GM10266 (cell line): ENCODE measurements around the gene PKN2.

Source experiments
- DNase-seq: peaks from one replicate; pipeline ENCODE4 v3.0.0; 2012; ENCODE audit errors: extremely low spot score
- TF ChIP-seq, protein P1 (sequence below): IDR thresholded peaks from 2 replicates; pipeline ENCODE4 v1.5.1; 2012; ENCODE audit warnings: mild to moderate bottlenecking, low read depth; ENCODE audit not compliant: control insufficient read depth, insufficient read depth; ENCODE audit errors: missing control alignments

PKN2 gene

DNA sequence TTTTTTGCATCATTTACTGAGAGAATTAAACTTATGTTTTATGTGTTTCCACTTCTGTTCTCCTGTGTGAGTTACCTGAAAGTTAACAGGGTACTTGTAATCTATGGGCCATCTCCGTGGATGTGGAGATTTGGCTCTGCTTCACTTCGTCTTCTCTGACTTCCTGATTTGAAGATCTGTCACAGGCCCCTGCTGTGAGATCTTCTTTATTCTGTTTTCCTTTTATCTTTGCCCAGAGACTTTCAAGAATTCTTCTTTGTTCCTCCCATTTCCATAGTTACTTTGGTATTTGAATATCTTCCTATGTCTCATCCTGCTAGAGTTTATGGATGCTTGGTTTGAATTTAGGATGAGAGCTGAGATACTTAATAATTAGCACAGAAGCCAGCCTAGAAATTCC is 35.4 kb upstream of the PKN2 start:
- TF ChIP-seq, protein P1, sequence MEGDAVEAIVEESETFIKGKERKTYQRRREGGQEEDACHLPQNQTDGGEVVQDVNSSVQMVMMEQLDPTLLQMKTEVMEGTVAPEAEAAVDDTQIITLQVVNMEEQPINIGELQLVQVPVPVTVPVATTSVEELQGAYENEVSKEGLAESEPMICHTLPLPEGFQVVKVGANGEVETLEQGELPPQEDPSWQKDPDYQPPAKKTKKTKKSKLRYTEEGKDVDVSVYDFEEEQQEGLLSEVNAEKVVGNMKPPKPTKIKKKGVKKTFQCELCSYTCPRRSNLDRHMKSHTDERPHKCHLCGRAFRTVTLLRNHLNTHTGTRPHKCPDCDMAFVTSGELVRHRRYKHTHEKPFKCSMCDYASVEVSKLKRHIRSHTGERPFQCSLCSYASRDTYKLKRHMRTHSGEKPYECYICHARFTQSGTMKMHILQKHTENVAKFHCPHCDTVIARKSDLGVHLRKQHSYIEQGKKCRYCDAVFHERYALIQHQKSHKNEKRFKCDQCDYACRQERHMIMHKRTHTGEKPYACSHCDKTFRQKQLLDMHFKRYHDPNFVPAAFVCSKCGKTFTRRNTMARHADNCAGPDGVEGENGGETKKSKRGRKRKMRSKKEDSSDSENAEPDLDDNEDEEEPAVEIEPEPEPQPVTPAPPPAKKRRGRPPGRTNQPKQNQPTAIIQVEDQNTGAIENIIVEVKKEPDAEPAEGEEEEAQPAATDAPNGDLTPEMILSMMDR = no peak
- DNase-seq = no peak

DNA sequence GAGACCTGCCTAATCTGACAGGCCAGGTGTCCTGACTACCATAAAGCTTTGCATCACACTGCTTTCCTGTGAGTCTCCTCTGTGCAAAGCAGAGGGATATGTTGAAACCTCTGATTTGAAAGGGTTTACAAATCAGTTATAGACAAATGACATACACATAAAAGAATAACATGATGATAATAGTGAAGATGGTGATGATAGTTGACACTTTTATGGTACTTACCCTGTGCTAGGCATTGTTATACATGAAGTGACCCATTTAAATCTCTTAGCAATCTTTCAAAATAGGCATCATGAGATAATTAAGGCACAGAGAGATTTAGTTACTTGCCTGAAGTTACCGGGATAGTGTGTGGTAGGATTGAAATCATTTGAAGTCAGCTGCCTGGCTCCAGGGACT is 34.1 kb upstream of the PKN2 start:
- no peak for DNase-seq
- TF ChIP-seq, protein P1 = no peak

DNA sequence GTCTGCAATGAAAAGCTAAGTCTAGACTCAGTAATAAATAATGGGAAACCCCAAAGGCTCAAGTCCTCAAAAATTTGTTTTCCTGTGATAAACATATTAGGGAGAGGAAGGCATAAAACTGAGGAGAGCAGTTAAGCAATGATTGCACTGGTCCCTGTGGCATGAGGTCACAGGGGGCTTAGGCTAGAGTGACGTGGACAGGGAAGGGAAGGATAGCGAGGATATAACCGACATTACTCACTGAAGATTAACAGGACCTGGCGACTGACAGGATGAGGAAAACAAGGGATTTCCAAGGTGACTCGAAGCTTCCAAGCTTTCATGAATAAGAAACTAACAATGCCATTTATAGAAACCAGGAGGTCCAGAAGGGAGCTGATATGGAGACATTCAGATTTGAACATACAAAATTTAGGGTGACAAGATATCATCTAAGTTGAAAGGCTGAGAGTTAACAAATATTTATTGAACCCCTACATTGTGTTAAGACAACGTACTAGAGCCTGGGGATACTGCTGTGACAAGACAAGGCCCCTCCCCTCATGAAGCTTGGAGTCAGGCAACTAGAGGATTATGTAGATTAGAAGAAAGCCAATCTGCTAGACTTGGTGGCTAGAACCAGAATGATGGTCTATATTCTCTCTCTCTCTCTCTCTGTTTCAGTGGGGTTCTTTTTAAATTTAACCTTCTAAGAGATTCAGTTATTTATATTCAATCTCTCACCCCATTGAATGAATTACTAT is 33.2 kb upstream of the PKN2 start:
- TF ChIP-seq, protein P1 = no peak
- no peak for DNase-seq

DNA sequence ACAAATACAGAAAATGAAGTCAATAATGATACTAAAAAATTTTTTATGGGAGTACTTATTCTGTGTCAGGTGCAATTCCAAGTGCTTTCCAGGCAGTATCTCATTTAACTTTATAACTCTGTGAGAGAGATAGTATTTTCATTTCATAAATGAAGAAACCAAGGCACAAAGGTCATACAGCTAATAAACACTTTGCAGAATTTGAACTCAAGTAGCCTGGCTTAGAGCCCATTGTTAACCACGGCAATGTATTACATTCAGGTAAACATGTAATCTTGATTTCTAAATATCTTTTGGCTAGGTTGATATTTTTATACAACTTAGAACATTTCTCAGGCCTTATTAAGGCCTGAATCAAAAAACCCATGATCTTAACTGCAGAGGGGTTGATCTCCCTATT is 28.9 kb upstream of the PKN2 start:
- no peak for DNase-seq
- TF ChIP-seq, protein P1 = no peak

DNA sequence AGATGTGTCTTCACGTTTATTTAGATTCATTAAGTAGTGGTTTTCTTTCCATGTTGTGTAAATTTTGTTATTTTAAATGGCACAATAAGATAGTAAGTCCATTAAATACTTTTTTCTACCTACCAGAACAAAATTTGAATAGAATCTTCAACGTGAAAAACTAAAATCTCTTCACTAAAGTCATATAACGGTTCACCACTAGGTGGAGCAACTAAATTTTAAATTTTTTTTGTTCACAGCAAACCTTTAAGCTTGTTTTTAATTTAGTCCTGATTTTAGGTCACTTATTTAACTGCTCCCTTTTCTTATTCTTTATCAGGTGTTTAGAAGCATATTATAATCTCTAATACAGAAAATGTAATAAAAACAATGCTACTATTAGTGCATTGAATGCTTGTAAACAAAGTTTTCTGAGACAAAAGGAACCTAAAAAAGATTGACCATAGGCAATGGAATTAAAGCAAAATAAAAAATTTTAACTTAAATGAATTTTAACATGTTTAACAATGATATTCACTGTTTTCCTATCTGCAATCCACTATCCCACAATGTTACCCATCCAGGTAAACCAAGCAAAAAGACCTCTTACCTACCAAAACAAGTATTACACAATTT is 28.3 kb upstream of the PKN2 start:
- TF ChIP-seq, protein P1 = peak; percentile 38
- peak; percentile 20 for DNase-seq

DNA sequence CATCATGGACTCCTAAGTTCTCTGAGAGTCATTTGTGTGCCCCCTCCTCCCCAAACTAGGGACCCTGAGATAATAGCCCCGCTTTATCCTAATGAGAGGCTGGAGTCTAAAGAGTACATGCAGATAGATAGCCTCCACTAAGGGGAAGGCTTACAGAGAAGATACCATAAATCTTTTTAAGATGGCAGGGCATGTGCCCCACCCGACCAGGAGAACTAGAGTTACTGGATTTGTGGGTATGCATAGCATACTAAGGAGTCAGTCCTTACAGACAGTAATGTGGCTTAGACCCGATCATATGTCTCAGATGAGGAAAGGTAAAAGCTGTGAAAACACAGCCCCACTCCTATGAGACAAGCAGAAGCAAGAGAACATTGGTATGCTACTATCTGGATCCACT is 25.7 kb upstream of the PKN2 start:
- TF ChIP-seq, protein P1 = no peak
- no peak for DNase-seq

DNA sequence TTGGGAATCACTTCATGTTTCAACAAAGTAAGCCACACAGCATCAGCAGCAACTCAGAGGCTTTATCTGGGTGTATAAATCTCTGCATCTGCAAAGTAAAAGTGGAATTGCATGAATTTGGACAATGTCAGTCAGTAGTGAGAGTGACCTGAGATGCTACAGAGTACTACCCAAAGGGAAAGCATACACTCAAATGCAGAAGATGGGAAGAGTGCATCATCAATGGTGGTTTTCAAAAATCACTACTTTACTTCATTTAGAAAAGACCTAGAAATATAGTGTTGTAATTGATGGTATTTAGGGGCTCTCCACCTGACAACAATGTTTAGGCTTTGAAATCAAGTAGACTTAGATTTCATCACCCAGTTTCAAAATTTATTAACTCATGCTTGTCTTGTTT is 24.5 kb upstream of the PKN2 start:
- TF ChIP-seq, protein P1 = no peak
- no peak for DNase-seq
